ENCODE data around the gene ARHGEF3. TPM values are rescaled to one million over a fixed set of nuclear protein-coding genes. Genes with fewer than 3 reads are reported as not detected.

The ARHGEF3 gene
- polyA plus RNA-seq, 1 donor from 2014 or later, result 4.1 TPM

DNA sequence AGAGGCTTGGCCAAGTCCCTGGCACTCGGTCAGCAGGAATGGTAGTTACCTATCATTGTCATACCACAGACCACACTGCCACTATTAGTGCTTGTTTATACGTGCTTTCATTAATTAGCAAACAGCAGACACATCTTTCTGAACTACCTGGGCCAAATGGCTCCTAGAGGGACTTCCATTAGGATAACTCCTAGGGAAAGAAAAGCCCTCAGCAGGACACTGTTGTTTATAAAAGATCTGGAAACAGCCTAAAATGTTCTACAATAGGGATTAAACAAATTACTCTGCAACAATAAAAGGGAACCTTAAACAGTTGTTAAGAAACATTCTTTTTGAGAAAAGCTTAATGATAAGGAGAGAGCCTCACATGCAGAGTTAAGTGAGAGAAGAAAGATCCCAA, 38.5 kb downstream of the ARHGEF3 start:
- no peaks in the 10 kb centered on the region for H3K79me2 ChIP-seq (replicated peaks; ENCODE audit: insufficient read depth, low read length)

DNA sequence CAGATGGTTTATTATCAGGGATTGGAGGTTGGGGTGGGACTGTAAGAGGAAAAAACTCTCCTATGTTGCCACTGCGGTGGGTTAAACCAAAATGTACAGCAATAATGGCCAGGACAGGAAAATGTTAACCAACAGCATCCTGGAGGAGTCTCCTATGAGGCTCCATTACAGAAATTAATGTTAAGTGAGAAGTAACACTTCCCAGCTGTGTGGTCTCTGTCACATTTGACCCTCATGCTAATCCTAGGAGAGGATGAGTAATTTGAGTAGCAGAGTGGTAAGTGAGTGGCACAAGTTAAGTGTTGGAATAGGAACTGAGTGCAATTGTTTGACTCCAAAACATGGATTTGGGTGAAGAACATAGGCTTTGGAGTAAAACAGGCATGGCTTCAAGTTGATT, 39.0 kb downstream of the ARHGEF3 start:
- H3K79me2 ChIP-seq (replicated peaks; ENCODE audit: insufficient read depth, low read length), result no peaks in the 10 kb centered on the region
- H3F3A ChIP-seq (ENCODE audit: insufficient read depth, low read length, poor library complexity, severe bottlenecking), result no peaks in the 10 kb centered on the region
- H4K20me1 ChIP-seq (ENCODE audit: insufficient read depth), result no peaks in the 10 kb centered on the region
- no peak for TF ChIP-seq SMC3 (conservative IDR thresholded peaks at IDR 0.05; ENCODE audit: poor library complexity)
- no peak for TF ChIP-seq EZH2 (IDR thresholded peaks at IDR 0.05; ENCODE audit: borderline replicate concordance, insufficient read depth, low read length, poor library complexity, severe bottlenecking)
- TF ChIP-seq, protein P1, sequence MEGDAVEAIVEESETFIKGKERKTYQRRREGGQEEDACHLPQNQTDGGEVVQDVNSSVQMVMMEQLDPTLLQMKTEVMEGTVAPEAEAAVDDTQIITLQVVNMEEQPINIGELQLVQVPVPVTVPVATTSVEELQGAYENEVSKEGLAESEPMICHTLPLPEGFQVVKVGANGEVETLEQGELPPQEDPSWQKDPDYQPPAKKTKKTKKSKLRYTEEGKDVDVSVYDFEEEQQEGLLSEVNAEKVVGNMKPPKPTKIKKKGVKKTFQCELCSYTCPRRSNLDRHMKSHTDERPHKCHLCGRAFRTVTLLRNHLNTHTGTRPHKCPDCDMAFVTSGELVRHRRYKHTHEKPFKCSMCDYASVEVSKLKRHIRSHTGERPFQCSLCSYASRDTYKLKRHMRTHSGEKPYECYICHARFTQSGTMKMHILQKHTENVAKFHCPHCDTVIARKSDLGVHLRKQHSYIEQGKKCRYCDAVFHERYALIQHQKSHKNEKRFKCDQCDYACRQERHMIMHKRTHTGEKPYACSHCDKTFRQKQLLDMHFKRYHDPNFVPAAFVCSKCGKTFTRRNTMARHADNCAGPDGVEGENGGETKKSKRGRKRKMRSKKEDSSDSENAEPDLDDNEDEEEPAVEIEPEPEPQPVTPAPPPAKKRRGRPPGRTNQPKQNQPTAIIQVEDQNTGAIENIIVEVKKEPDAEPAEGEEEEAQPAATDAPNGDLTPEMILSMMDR (IDR thresholded peaks at IDR 0.05; ENCODE audit: poor library complexity, severe bottlenecking), result no peak
- no peak for TF ChIP-seq RAD21 (conservative IDR thresholded peaks at IDR 0.05)
- TF ChIP-seq MXI1 (conservative IDR thresholded peaks at IDR 0.05; ENCODE audit: poor library complexity, severe bottlenecking), result no peak
- no peak for TF ChIP-seq POLR2AphosphoS5 (IDR thresholded peaks at IDR 0.05)
- TF ChIP-seq EP300 (conservative IDR thresholded peaks at IDR 0.05; ENCODE audit: poor library complexity, severe bottlenecking), result no peak
- TF ChIP-seq TAF1 (IDR thresholded peaks at IDR 0.05; ENCODE audit: low read depth), result no peak
- TF ChIP-seq, protein P2, sequence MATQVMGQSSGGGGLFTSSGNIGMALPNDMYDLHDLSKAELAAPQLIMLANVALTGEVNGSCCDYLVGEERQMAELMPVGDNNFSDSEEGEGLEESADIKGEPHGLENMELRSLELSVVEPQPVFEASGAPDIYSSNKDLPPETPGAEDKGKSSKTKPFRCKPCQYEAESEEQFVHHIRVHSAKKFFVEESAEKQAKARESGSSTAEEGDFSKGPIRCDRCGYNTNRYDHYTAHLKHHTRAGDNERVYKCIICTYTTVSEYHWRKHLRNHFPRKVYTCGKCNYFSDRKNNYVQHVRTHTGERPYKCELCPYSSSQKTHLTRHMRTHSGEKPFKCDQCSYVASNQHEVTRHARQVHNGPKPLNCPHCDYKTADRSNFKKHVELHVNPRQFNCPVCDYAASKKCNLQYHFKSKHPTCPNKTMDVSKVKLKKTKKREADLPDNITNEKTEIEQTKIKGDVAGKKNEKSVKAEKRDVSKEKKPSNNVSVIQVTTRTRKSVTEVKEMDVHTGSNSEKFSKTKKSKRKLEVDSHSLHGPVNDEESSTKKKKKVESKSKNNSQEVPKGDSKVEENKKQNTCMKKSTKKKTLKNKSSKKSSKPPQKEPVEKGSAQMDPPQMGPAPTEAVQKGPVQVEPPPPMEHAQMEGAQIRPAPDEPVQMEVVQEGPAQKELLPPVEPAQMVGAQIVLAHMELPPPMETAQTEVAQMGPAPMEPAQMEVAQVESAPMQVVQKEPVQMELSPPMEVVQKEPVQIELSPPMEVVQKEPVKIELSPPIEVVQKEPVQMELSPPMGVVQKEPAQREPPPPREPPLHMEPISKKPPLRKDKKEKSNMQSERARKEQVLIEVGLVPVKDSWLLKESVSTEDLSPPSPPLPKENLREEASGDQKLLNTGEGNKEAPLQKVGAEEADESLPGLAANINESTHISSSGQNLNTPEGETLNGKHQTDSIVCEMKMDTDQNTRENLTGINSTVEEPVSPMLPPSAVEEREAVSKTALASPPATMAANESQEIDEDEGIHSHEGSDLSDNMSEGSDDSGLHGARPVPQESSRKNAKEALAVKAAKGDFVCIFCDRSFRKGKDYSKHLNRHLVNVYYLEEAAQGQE (IDR thresholded peaks at IDR 0.05; ENCODE audit: borderline replicate concordance), result no peak
- no peak overlapping the region for H3K9ac ChIP-seq (ENCODE audit: low read length)
- H3K36me3 ChIP-seq (ENCODE audit: insufficient read depth, low read length), result no peaks in the 10 kb centered on the region
- H3K27ac ChIP-seq (ENCODE audit: low read length), result no peak overlapping the region
- H3K4me3 ChIP-seq (ENCODE audit: low read length), result no peak overlapping the region
- no peaks in the 10 kb centered on the region for H3K9me2 ChIP-seq (ENCODE audit: insufficient read depth, low read length)
- H3K9me3 ChIP-seq (ENCODE audit: low read length), result no peaks in the 10 kb centered on the region
- no peak overlapping the region for H2AFZ ChIP-seq (ENCODE audit: low read depth, low read length)
- no peak overlapping the region for H3K4me2 ChIP-seq (ENCODE audit: low read length)
- no peaks in the 10 kb centered on the region for H3K27me3 ChIP-seq (ENCODE audit: insufficient read depth, low read depth, low read length)

More for the DNA sequence above, 38.5 kb downstream of the ARHGEF3 start:
- Histone ChIP-seq H3F3A (ENCODE audit: insufficient read depth, low read length, poor library complexity, severe bottlenecking) (no peaks in the 10 kb centered on the region), H3K4me2 (ENCODE audit: low read length) (no peak overlapping the region), H3K9me2 (ENCODE audit: insufficient read depth, low read length) (no peaks in the 10 kb centered on the region), H3K27ac (ENCODE audit: low read length) (no peak overlapping the region), H3K9me3 (ENCODE audit: low read length) (no peaks in the 10 kb centered on the region), H3K27me3 (ENCODE audit: insufficient read depth, low read depth, low read length) (no peaks in the 10 kb centered on the region), H3K9ac (ENCODE audit: low read length) (no peak overlapping the region), H2AFZ (ENCODE audit: low read depth, low read length) (no peak overlapping the region), H4K20me1 (ENCODE audit: insufficient read depth) (no peaks in the 10 kb centered on the region), H3K4me3 (ENCODE audit: low read length) (no peak overlapping the region), H3K36me3 (ENCODE audit: insufficient read depth, low read length) (no peaks in the 10 kb centered on the region)
- no peak for TF ChIP-seq EZH2 (IDR thresholded peaks at IDR 0.05; ENCODE audit: borderline replicate concordance, insufficient read depth, low read length, poor library complexity, severe bottlenecking)
- no peak for TF ChIP-seq POLR2AphosphoS5 (IDR thresholded peaks at IDR 0.05)
- TF ChIP-seq EP300 (conservative IDR thresholded peaks at IDR 0.05; ENCODE audit: poor library complexity, severe bottlenecking), result no peak
- TF ChIP-seq, protein P2 (IDR thresholded peaks at IDR 0.05; ENCODE audit: borderline replicate concordance), result no peak
- TF ChIP-seq TAF1 (IDR thresholded peaks at IDR 0.05; ENCODE audit: low read depth), result no peak
- no peak for TF ChIP-seq RAD21 (conservative IDR thresholded peaks at IDR 0.05)
- TF ChIP-seq MXI1 (conservative IDR thresholded peaks at IDR 0.05; ENCODE audit: poor library complexity, severe bottlenecking), result no peak
- TF ChIP-seq SMC3 (conservative IDR thresholded peaks at IDR 0.05; ENCODE audit: poor library complexity), result no peak
- TF ChIP-seq, protein P1 (IDR thresholded peaks at IDR 0.05; ENCODE audit: poor library complexity, severe bottlenecking), result no peak
